Fibroblast of villous mesenchyme (primary cell): ENCODE measurements around the gene ENTPD6. TPM values are rescaled to one million over a fixed set of nuclear protein-coding genes. Genes with fewer than 3 reads are reported as not detected.

Source experiments
- DNase-seq: peaks from one replicate; pipeline ENCODE4 v3.0.0-alpha.2; 2010; ENCODE audit warnings: low read depth
- H3K4me3 ChIP-seq: 2 replicates; pipeline ENCODE4 v1.5.1; 2011; ENCODE audit warnings: low read depth, mild to moderate bottlenecking, low read length
- total RNA-seq: library from RNA; depleted of rRNA; stranded (reverse); fragments of >200 nt; gene quantifications from 2 replicates; pipeline ENCODE4 v1.2.3, GENCODE V29; 2012
- TF ChIP-seq, protein P1 (sequence below): IDR thresholded peaks from 2 replicates; pipeline ENCODE4 v1.5.1; 2012; ENCODE audit warnings: low read depth, mild to moderate bottlenecking, low read length; ENCODE audit not compliant: insufficient read depth

Gene ENTPD6
- total RNA-seq, 1 donor, result 38.4 TPM

DNA sequence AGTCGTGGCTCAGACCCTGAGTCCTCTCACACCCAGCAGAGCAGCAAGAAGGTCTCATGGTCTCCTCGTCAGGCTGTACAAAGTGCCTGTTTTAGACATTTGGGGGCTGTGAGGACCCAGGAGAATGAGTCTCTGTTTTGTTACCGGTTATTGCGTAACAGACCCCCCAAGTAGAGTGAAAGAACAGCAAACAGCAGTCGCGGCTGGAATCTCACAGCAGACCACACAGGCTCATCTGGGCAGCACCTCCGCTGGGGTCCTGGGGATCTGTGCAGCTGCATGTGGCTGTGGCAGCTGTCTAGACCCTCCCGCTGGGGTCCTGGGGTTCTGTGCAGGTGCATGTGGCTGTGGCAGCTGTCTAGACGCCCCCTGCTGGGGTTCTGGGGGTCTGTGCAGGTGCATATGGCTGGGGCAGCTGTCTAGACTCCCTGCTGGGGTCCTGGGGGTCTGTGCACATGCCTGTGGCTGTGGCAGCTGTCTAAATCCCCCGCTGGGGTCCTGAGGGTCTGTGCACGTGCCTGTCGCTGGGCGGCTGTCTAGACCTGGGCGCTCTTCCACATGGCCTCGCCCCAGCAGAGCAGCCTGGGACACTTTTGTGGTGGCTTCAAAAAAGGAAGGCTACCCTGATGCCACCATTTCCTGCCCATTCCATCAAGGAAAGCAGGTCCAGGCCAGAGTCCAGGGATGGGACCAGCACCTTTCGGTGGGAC lies 24.7 kb downstream of the ENTPD6 start:
- no peak overlapping the region for H3K4me3 ChIP-seq
- DNase-seq, result no peak
- TF ChIP-seq, protein P1, sequence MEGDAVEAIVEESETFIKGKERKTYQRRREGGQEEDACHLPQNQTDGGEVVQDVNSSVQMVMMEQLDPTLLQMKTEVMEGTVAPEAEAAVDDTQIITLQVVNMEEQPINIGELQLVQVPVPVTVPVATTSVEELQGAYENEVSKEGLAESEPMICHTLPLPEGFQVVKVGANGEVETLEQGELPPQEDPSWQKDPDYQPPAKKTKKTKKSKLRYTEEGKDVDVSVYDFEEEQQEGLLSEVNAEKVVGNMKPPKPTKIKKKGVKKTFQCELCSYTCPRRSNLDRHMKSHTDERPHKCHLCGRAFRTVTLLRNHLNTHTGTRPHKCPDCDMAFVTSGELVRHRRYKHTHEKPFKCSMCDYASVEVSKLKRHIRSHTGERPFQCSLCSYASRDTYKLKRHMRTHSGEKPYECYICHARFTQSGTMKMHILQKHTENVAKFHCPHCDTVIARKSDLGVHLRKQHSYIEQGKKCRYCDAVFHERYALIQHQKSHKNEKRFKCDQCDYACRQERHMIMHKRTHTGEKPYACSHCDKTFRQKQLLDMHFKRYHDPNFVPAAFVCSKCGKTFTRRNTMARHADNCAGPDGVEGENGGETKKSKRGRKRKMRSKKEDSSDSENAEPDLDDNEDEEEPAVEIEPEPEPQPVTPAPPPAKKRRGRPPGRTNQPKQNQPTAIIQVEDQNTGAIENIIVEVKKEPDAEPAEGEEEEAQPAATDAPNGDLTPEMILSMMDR, result peak; percentile 33

DNA sequence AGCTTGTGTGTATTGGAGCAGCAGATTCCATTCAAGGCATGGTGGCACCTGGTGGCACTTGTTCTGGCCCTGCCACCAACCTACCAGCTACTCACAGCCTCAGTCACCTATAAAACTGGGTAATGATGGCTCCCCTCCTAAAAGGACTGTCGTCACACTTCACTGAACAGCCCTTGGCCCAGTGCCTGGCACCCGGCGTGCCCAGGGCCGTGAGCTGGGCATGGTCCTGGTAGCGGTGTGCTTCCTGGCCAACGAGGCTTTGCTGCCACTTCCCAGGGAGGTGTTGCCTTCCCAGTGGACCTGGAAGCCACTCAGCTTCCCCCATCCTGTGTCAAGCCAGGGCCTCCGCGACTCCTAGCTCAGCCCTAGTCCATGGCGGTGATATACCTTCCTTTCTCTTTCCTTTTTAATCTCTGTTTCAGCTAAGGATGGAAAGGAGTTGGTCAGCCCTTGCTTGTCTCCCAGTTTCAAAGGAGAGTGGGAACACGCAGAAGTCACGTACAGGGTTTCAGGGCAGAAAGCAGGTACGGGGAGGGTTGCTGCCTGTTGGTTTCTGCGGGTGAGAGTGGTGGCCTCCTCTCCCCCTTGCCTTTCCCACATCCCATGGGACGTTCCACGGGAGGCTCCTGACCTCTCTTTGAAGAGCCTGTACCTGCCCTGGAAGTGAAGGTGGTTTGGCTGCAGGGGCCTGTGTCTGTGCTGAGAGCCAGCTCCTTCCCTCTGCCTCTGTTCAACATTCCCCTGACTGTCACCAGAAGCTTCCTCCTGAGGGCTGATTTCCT lies 25.5 kb downstream of the ENTPD6 start:
- H3K4me3 ChIP-seq, result no peak overlapping the region
- TF ChIP-seq, protein P1, result no peak
- DNase-seq, result no peak

DNA sequence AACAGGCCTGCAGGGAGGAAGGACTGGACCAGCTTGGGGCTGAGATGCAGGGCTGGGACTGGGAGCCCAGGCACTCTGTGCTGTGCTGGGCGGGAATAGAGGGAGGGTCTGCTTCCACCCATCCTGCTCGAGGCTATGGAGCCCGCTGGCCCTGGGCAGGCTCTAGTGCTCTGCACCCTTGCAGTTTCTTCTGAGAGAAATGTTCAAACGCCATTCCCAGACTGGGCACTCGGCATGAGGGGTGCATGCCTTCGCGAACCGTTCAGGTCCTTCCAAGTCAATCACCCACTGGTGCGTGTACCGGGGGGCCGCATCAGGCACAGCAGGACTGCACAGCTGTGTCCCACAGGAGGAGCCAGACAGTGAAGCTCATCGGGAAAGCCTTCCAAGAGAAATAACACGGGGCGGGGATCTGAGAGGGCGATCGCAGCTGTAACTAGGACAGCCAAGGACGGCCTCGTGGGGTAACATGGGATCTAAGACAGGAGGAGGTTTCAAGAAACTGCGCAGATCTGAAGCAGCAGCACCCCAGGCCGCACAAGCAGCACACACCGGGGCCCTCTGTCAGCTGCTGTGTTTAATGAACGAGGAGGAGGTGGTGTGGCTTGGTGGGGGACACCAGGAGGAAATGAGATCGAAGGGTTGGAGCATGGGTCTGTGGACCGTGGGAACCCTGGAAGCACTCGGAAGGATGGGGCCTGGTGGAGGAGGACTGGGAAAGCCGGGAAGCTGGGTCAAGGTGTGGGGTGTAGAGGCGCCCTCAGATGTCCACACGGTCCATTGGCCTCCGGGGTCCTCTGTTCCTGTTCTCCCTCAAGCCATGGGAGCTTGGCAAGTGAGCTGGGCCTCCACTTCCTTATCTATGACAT lies 26.3 kb downstream of the ENTPD6 start:
- no peak for DNase-seq
- TF ChIP-seq, protein P1, result no peak
- H3K4me3 ChIP-seq, result no peak overlapping the region

DNA sequence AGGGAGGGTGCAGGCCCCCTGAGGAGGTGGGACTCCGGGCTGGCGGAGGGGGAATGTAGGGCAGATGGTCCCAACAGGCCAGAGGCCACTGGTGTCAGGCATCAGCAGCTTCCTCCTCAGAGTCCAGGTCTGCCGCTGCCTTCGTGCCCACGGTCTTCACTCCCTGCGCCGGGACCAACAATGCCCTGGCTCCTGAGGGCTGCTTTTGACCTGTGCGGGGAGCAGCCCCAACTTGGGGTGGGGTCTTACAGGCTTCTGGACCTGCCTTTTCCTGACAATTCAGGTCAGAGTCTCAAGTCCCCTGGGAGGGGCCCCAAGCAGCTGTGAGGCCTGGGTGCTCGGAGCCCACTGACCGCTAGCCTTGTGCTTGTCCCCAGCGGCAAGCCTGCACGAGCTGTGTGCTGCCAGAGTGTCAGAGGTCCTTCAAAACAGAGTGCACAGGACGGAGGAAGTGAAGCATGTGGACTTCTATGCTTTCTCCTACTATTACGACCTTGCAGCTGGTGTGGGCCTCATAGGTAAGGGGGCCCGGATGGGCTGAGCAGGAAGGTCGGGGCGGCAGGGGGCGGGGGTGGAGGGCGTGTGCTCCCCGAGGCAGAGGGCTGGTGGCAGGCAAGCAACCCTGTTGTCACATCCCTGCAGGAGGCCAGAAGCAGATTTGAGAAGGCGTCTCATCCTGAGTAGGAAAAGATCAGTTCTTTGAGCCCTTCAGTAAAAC lies 27.1 kb downstream of the ENTPD6 start:
- no peak overlapping the region for H3K4me3 ChIP-seq
- no peak for DNase-seq
- TF ChIP-seq, protein P1, result no peak

DNA sequence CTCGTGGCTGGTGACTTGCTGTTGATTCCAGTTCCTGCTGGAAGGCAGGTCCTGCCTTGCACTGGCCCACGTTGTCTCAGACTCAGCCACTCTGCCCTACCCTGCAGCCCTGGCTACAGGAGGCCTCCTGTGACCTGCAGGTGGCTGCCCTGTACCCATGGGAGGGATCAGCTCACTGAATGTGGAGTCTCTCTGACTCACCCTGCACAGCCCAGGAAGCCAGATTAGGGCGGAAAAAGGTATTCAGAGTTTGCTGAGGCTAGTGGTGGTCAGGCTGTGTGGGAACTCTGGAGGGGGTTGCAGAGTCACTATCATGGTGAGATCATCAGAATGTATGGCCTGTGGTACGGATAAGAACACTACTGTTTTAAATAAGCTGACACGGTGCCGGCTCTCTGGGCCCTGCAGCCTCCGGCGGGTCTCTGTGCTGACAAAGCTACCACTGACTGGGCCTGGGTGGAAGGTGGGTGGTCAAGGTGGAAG lies 27.7 kb downstream of the ENTPD6 start:
- TF ChIP-seq, protein P1, result peak; percentile 42
- peak; percentile 94 for DNase-seq
- H3K4me3 ChIP-seq, result no peak overlapping the region
